Heart left ventricle (tissue), 13 donors: ENCODE results near the gene DOCK1.

Experiments
- CTCF ChIP-seq, 12 donors: fragments of 200-600 bp; sonication (generic) in 4 of 12; IDR thresholded peaks; one replicate each; pipeline versions ENCODE4 v1.5.0 to v1.8.0; 2018 to 2022; ENCODE audit warnings: antibody characterized with exemption in 12 of 12, mild to moderate bottlenecking in 5 of 12
- POLR2A ChIP-seq, 2 donors: fragments of 450-650 bp; IDR thresholded peaks; one replicate each; pipeline ENCODE4 v1.6.1; 2017; ENCODE audit warnings: antibody characterized with exemption in 2 of 2, mild to moderate bottlenecking in 2 of 2, moderate library complexity in 2 of 2
- donor health status: ischemic (EF 13 %, LVEDD 7.1; RV severe dilation, severe dysfunction).
- donor health status: DM: no; HTN: yes; CAD: no.
- donor health status: DM: no; HTN: no; CAD: no.
- donor health status: ischemic (EF 25% LVEDD 6.9; RV normal size, moderate dysfunction).
- donor health status: ischemic (EF 25% LVEDD 5.7; RV mildly dilated, moderate dysfunction).
- donor health status: ischemic (EF 35%, LVEDD 5.7; RV mildly dilated, moderate dysfunction).
- donor health status: nonischemic (EF 11% LVEDD 7.7; RV severe dilation, severe dysfunction).
- donor health status: DM: yes; HTN: yes; CAD: no.
- donor health status: PGD.
- donor health status: ischemic (EF 29% LVEDD 5.4; RV normal size, mild dysfunction).
- donor health status: nonischemic (EF 23%, LVEDD 6.1; RV moderate dilation, normal function).

GRCh38 chr10:126908729-126909128 is 3.5 kb downstream of the DOCK1 start:
- TF ChIP-seq POLR2A (IDR thresholded peaks at IDR 0.05) (no peak), CTCF (IDR thresholded peaks at IDR 0.05) (no peak)
